GM12864 (cell line): ENCODE measurements around the gene ARG2.
A peak's percentile ranks its signal among the peaks of the same experiment; 100 is the strongest.

Source experiments
- DNase-seq: peaks from one replicate; pipeline ENCODE4 v3.0.0-alpha.2; 2011; ENCODE audit warnings: low read depth
- H3K4me3 ChIP-seq: 2 replicates; pipeline ENCODE4 v1.5.1; 2011; ENCODE audit warnings: mild to moderate bottlenecking, low read depth, low read length, control low read depth
- TF ChIP-seq, protein P1 (sequence below): IDR thresholded peaks from 2 replicates; pipeline ENCODE4 v1.5.1; 2011; ENCODE audit warnings: low read depth, mild to moderate bottlenecking, moderate library complexity, low read length, control low read depth, inconsistent platforms; ENCODE audit errors: missing control alignments

The ARG2 gene

GRCh38 chr14:67668559-67668958 is 48.8 kb downstream of the ARG2 start:
- no peak for DNase-seq
- TF ChIP-seq, protein P1, sequence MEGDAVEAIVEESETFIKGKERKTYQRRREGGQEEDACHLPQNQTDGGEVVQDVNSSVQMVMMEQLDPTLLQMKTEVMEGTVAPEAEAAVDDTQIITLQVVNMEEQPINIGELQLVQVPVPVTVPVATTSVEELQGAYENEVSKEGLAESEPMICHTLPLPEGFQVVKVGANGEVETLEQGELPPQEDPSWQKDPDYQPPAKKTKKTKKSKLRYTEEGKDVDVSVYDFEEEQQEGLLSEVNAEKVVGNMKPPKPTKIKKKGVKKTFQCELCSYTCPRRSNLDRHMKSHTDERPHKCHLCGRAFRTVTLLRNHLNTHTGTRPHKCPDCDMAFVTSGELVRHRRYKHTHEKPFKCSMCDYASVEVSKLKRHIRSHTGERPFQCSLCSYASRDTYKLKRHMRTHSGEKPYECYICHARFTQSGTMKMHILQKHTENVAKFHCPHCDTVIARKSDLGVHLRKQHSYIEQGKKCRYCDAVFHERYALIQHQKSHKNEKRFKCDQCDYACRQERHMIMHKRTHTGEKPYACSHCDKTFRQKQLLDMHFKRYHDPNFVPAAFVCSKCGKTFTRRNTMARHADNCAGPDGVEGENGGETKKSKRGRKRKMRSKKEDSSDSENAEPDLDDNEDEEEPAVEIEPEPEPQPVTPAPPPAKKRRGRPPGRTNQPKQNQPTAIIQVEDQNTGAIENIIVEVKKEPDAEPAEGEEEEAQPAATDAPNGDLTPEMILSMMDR = no peak
- no peak overlapping the region for H3K4me3 ChIP-seq

DNA sequence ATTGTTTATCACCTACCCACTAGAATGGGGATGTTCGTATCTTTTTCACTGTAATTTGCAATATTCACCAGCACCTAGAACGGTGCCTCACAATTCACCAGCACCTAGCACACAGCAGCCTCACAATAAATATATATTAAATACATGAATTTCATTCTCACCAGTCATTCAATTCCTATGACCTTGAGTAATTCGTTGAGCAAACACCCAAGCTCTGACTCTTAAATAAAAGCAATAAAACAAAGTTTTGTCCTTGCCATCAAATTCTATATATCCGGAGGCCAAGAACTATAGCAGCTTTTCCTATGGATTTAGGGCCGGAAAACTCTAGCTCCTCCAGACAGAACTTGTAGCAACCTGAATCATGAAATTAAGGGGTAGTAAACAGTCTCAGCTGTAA is 53.7 kb downstream of the ARG2 start:
- DNase-seq = no peak
- TF ChIP-seq, protein P1 = no peak
- H3K4me3 ChIP-seq = peak overlapping the region; percentile 95

DNA sequence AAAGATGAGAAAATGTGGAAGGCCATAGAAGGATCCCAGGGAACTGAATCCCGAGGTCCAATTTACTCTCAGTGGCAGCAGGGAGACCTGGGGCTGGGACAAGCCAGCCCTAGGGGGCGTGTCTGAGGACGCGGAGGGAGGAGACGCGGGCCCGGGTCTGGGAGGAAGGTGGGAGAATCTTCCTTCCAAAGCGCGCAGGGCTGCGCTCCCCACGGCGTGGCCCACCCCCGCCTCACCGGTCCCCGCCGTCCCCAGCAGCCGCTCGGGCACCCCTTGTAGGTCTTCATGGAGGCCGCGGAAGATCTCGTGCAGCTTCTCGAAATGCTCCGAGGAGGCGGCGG is 54.4 kb downstream of the ARG2 start:
- TF ChIP-seq, protein P1 = peak; percentile 16
- H3K4me3 ChIP-seq = peak overlapping the region; percentile 95
- no peak for DNase-seq

DNA sequence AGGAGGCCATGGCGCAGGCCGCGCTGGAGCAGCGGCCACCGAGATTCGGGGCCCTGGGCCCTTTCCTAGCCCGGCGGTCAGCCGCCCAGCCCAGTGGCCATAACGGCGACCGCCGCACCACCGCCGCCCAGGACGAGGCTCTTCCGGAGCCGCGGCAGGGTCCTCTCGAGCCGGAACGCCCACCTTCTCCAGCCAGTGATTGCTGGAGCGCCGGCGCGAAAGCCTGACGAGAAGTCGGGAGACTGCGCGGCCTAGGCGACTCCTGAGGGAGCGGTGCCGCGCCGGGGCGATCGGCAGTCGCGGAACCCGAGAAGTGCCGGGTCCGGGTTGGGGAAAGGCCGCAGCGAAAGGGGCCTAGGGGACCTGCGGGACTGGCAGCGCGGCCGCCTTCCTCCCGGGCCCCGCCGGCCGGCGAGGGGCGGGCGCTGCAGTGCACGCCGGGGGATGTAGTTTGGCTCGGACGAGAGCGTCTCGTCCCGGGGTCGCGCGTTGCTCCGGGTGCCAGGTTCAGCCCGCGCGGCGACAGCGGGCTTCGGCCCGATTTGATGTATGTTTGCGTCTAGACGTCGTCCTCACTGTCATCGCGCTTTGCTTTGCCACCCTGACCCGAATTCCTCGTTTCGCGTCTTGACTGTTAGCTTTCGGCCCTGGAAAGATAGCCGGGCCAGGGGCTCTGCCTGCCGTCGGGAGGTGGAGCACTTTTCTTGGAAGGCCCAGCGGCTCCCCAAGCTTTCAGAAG is 54.9 kb downstream of the ARG2 start, which contains the start of gene VTI1B:
TSS of gene VTI1B (minus strand) at position 153 of the 739 bp plus-strand sequence. CDS start at position 10, 143 bp downstream.
- H3K4me3 ChIP-seq = peak within 1 kb of the TSS; percentile 95
- peak; percentile 25 for DNase-seq
- TF ChIP-seq, protein P1 = no peak

GRCh38 chr14:67675219-67675582 is 55.5 kb downstream of the ARG2 start:
- DNase-seq = no peak
- TF ChIP-seq, protein P1 = no peak
- peak overlapping the region; percentile 95 for H3K4me3 ChIP-seq

- no peak overlapping the region for H3K4me3 ChIP-seq
- DNase-seq = no peak
- TF ChIP-seq, protein P1 = no peak
These were observed 59.3 kb downstream of the ARG2 start for GRCh38 chr14:67679006-67679405.

- TF ChIP-seq, protein P1 = no peak
- H3K4me3 ChIP-seq = no peak overlapping the region
- DNase-seq = peak; percentile 78
These were observed 60.4 kb downstream of the ARG2 start for GRCh38 chr14:67680121-67680602.
